CD14-positive monocyte (primary cell): ENCODE data around the gene ODAD2. TPM values are rescaled to one million over a fixed set of nuclear protein-coding genes. Genes with fewer than 3 reads are reported as not detected.
"Not testable (repeated sequence)": the region's sequence is repeated elsewhere in the genome, so short reads cannot be mapped to it uniquely, and the experiment has no call there.

Experiments used
- DNase-seq, 3 donors: peaks; one replicate each; pipeline ENCODE4 v3.0.0-alpha.2; 2011 to 2022
- H2AFZ ChIP-seq: 2 replicates; pipeline ENCODE4 v1.6.0; 2012; ENCODE audit warnings: mild to moderate bottlenecking, low read depth, low read length, inconsistent platforms; ENCODE audit not compliant: insufficient read depth, poor library complexity, severe bottlenecking
- H3K27ac ChIP-seq, 2 donors: 1 replicate in 1 of 2; 2 replicates in 1 of 2; pipeline ENCODE4 v1.5.1; 2012 to 2013; ENCODE audit warnings: low read length in 2 of 2, control low read depth in 1 of 2, inconsistent platforms in 1 of 2, low read depth in 1 of 2, mild to moderate bottlenecking in 1 of 2
- H3K27me3 ChIP-seq, 2 donors: one replicate each; pipeline versions ENCODE4 v1.6.0 to v1.6.1; 2011 to 2013; ENCODE audit warnings: low read length in 2 of 2; ENCODE audit not compliant: control insufficient read depth in 2 of 2, insufficient read depth in 2 of 2
- H3K36me3 ChIP-seq, 2 donors: replicated peaks in 1 of 2; 1 replicate in 1 of 2; 2 replicates in 1 of 2; pipeline versions ENCODE4 v1.5.1 to v1.6.1; 2012 to 2013; ENCODE audit warnings: low read length in 2 of 2, control low read depth in 1 of 2, inconsistent platforms in 1 of 2, mild to moderate bottlenecking in 1 of 2; ENCODE audit not compliant: insufficient read depth in 2 of 2, control insufficient read depth in 1 of 2
- H3K4me1 ChIP-seq, 2 donors: 1 replicate in 1 of 2; 2 replicates in 1 of 2; pipeline versions ENCODE4 v1.5.1 to v1.6.1; 2012 to 2013; ENCODE audit warnings: low read length in 2 of 2, control low read depth in 1 of 2, inconsistent platforms in 1 of 2, mild to moderate bottlenecking in 1 of 2, moderate library complexity in 1 of 2; ENCODE audit not compliant: insufficient read depth in 2 of 2, control insufficient read depth in 1 of 2
- H3K4me2 ChIP-seq: replicated peaks from 2 replicates; pipeline ENCODE3; 2012; ENCODE audit warnings: low read length, moderate library complexity, mild to moderate bottlenecking; ENCODE audit not compliant: poor library complexity, severe bottlenecking; ENCODE audit errors: extremely low read depth
- H3K4me3 ChIP-seq, 3 experiments: fragments of 200-600 bp in 1 of 3; sonication (generic) in 1 of 3; replicated peaks in 1 of 3; 1 replicate in 2 of 3; 2 replicates in 1 of 3; pipeline ENCODE4 v1.5.1; 2011 to 2013; ENCODE audit warnings: low read length in 3 of 3, mild to moderate bottlenecking in 3 of 3, control low read depth in 2 of 3, low read depth in 2 of 3, inconsistent platforms in 1 of 3, moderate library complexity in 1 of 3
- H3K79me2 ChIP-seq: 2 replicates; pipeline ENCODE4 v1.6.0; 2012; ENCODE audit warnings: mild to moderate bottlenecking, control low read depth, inconsistent platforms, low read length, moderate library complexity; ENCODE audit not compliant: insufficient read depth
- H3K9ac ChIP-seq: 2 replicates; pipeline ENCODE4 v1.6.0; 2017; ENCODE audit warnings: low read length, mild to moderate bottlenecking; ENCODE audit not compliant: insufficient read depth, poor library complexity, severe bottlenecking
- H3K9me3 ChIP-seq, 2 donors: replicated peaks in 1 of 2; 1 replicate in 1 of 2; 2 replicates in 1 of 2; pipeline versions ENCODE4 v1.5.1 to v1.6.1; 2012 to 2013; ENCODE audit warnings: low read length in 2 of 2, control low read depth in 1 of 2; ENCODE audit not compliant: control insufficient read depth in 1 of 2, insufficient read depth in 1 of 2
- H4K20me1 ChIP-seq: 2 replicates; pipeline ENCODE4 v1.6.0; 2012; ENCODE audit warnings: mild to moderate bottlenecking, low read length, control low read depth, moderate library complexity; ENCODE audit not compliant: insufficient read depth
- H3K27ac Mint-ChIP-seq, 7 donors: one replicate each; pipeline ENCODE4 v1.8.0; 2020; ENCODE audit warnings: mild to moderate bottlenecking in 7 of 7, mixed read lengths in 7 of 7, moderate library complexity in 6 of 7, inconsistent platforms in 2 of 7
- H3K27me3 Mint-ChIP-seq, 3 donors: one replicate each; pipeline ENCODE4 v1.8.0; 2021 to 2022; ENCODE audit warnings: low read depth in 3 of 3, mild to moderate bottlenecking in 3 of 3, mixed read lengths in 3 of 3, moderate library complexity in 3 of 3, inconsistent platforms in 1 of 3
- H3K36me3 Mint-ChIP-seq, 2 donors: one replicate each; pipeline ENCODE4 v1.8.0; 2020; ENCODE audit warnings: mixed read lengths in 2 of 2, inconsistent platforms in 1 of 2, mild to moderate bottlenecking in 1 of 2
- H3K4me1 Mint-ChIP-seq: one replicate; pipeline ENCODE4 v1.8.0; 2020; ENCODE audit warnings: mild to moderate bottlenecking, mixed read lengths
- H3K4me3 Mint-ChIP-seq, 2 donors: one replicate each; pipeline ENCODE4 v1.8.0; 2020; ENCODE audit warnings: mild to moderate bottlenecking in 2 of 2, mixed read lengths in 2 of 2, moderate library complexity in 1 of 2
- H3K9me3 Mint-ChIP-seq, 7 donors: one replicate each; pipeline ENCODE4 v1.8.0; 2020 to 2022; ENCODE audit warnings: mixed read lengths in 7 of 7, mild to moderate bottlenecking in 6 of 7, moderate library complexity in 6 of 7, inconsistent platforms in 2 of 7
- WGBS: methylation state at CpG from one replicate; pipeline ENCODE4 v1.1.5; 2013; ENCODE audit warnings: missing lambda C conversion rate; ENCODE audit not compliant: insufficient coverage; 5-methylcytosine and 5-hydroxymethylcytosine counted together
- intact Hi-C, 2 donors: fragments of 100-400 bp; cut with micrococcal nuclease; formaldehyde crosslinking; loops; one replicate each; pipeline versions ENCODE4 v1.15.0 to v1.15.1; 2023
- polyA plus RNA-seq, 3 donors: library from polyadenylated mRNA; depleted of rRNA in 1 of 3; unstranded in 2 of 3; stranded (reverse) in 1 of 3; fragments of 300-500 nt in 2 of 3; fragments of >200 nt in 1 of 3; fragmentation: Illumina TruSeq in 2 of 3; gene quantifications; 1 replicate in 2 of 3; 2 replicates in 1 of 3; pipeline ENCODE4 v1.2.3, GENCODE V29; 2012 to 2021
- TF ChIP-seq, protein P1 (sequence below): fragments of 200-600 bp; IDR thresholded peaks from one replicate; pipeline ENCODE4 v1.8.0; 2022; ENCODE audit warnings: antibody characterized with exemption, mild to moderate bottlenecking

The ODAD2 gene
- polyA plus RNA-seq, 3 donors = not detected

- no peaks in the 10 kb centered on the region for H3K4me1 ChIP-seq
- DNase-seq = no peak
- H3K4me1 Mint-ChIP-seq = no peaks in the 10 kb centered on the region
- no peaks in the 10 kb centered on the region for H3K27me3 ChIP-seq
- H4K20me1 ChIP-seq = no peaks in the 10 kb centered on the region
- no peaks in the 10 kb centered on the region for H3K79me2 ChIP-seq
- H3K27me3 Mint-ChIP-seq = no peaks in the 10 kb centered on the region
- intact Hi-C loops = no loop called here
- H3K9me3 Mint-ChIP-seq = peaks cover 0 to 5% (median 2%) of the 10 kb centered on the region in 7 donors
- no peak overlapping the region for H3K27ac Mint-ChIP-seq
- no peak overlapping the region for H3K9ac ChIP-seq
- H3K36me3 Mint-ChIP-seq = no peaks in the 10 kb centered on the region
- H3K4me3 ChIP-seq = no peak overlapping the region
- H2AFZ ChIP-seq = no peak overlapping the region
- no peak overlapping the region for H3K4me3 Mint-ChIP-seq
- H3K9me3 ChIP-seq = no peaks in the 10 kb centered on the region
- TF ChIP-seq, protein P1, sequence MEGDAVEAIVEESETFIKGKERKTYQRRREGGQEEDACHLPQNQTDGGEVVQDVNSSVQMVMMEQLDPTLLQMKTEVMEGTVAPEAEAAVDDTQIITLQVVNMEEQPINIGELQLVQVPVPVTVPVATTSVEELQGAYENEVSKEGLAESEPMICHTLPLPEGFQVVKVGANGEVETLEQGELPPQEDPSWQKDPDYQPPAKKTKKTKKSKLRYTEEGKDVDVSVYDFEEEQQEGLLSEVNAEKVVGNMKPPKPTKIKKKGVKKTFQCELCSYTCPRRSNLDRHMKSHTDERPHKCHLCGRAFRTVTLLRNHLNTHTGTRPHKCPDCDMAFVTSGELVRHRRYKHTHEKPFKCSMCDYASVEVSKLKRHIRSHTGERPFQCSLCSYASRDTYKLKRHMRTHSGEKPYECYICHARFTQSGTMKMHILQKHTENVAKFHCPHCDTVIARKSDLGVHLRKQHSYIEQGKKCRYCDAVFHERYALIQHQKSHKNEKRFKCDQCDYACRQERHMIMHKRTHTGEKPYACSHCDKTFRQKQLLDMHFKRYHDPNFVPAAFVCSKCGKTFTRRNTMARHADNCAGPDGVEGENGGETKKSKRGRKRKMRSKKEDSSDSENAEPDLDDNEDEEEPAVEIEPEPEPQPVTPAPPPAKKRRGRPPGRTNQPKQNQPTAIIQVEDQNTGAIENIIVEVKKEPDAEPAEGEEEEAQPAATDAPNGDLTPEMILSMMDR = no peak
- no peak overlapping the region for H3K4me2 ChIP-seq
- no peaks in the 10 kb centered on the region for H3K36me3 ChIP-seq
- H3K27ac ChIP-seq = no peak overlapping the region
- 89% methylated on average over 7 of the region's 9 CpGs for whole genome bisulfite sequencing
These were observed 87.9 kb downstream of the ODAD2 start for GRCh38 chr10:27911011-27911410.

- Histone ChIP-seq H3K4me1 (no peaks in the 10 kb centered on the region), H3K79me2 (no peaks in the 10 kb centered on the region), H3K27me3 (no peaks in the 10 kb centered on the region), H3K4me3 (no peak overlapping the region), H3K4me2 (no peak overlapping the region), H3K9me3 (no peaks in the 10 kb centered on the region), H4K20me1 (no peaks in the 10 kb centered on the region), H3K36me3 (no peaks in the 10 kb centered on the region), H3K9ac (no peak overlapping the region), H2AFZ (no peak overlapping the region), H3K27ac (no peak overlapping the region)
- Mint-ChIP-seq H3K36me3 (no peaks in the 10 kb centered on the region), H3K27ac (no peak overlapping the region), H3K9me3 (peaks cover 1 to 12% (median 3%) of the 10 kb centered on the region in 7 donors), H3K27me3 (no peaks in the 10 kb centered on the region), H3K4me3 (no peak overlapping the region), H3K4me1 (no peaks in the 10 kb centered on the region)
- DNase-seq = no peak
- intact Hi-C loops = no loop called here
- 100% methylated on average over 1 of the region's 3 CpGs for WGBS
- TF ChIP-seq, protein P1 = no peak
These were observed 90.6 kb downstream of the ODAD2 start for GRCh38 chr10:27908231-27908630.

- H3K9me3 Mint-ChIP-seq = peaks cover 2 to 22% (median 13%) of the 10 kb centered on the region in 7 donors
- H3K27me3 ChIP-seq, H3K27me3 Mint-ChIP-seq, H3K36me3 Mint-ChIP-seq, H3K27ac ChIP-seq, H3K27ac Mint-ChIP-seq, H3K4me3 Mint-ChIP-seq, intact Hi-C loops, H3K4me2 ChIP-seq, DNase-seq, H3K36me3 ChIP-seq, H3K4me1 Mint-ChIP-seq, H3K9ac ChIP-seq, H2AFZ ChIP-seq, H3K4me3 ChIP-seq, H3K4me1 ChIP-seq, H4K20me1 ChIP-seq, H3K79me2 ChIP-seq, H3K9me3 ChIP-seq: not testable (repeated sequence)
- WGBS = no CpG with 5 or more reads among the region's 6 CpGs
These were observed 99.4 kb downstream of the ODAD2 start for GRCh38 chr10:27899485-27899884.
